ENCODE data around the gene RNF220. TPM values are rescaled to one million over a fixed set of nuclear protein-coding genes. Genes with fewer than 3 reads are reported as not detected.

RNF220 gene
- total and polyA plus RNA-seq, 7 donors, result 49.5 to 122 (median 82.8) TPM

DNA sequence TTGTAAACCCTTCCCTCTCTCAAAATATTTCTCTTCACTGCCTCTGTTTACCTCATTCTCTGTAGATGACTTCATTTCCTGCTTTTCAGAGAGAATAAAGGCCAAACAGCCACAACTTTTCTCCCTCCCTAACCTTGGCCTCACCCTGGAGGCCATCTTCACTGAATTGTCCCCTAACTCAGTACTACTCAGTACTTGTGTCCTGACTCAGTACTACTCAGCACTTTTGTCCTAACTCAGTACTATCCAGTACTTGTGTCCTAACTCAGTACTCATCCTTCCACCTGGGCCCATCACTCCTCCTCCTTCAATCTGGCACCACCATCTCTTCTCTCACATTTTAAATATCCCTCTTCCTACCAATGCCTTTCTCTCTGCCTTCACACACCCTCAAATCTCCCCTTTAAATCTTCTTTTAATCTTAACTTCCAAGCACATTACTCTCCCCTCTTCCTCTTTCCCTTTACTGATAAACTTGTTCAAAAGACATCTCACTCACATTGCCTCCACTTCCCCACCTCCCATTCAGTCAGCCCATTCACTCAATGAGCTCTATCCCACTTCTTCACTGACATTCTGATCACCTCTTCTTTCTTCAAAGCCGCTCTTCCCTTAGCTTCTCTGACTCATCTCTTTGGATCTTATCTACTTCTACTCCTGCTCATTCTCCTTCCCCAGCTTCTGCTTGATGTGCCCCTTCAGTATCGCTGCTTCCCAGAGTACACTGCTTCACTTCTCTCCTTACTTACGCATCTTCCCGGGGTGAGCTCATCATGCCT is 121.4 kb downstream of the RNF220 start:
- intact Hi-C loops (cut with DNase I), result no loop called here
- peaks cover 0 to 3% (median 0%) of the 10 kb centered on the region in 4 donors for H3K4me1 ChIP-seq
- H3K36me3 ChIP-seq, result no peaks in the 10 kb centered on the region
- peaks cover 0 to 7% (median 0%) of the 10 kb centered on the region in 3 donors for H3K27me3 ChIP-seq
- H3K4me3 ChIP-seq, result no peak overlapping the region
- TF ChIP-seq EP300 (IDR thresholded peaks at IDR 0.05), result no peak
- TF ChIP-seq POLR2A (IDR thresholded peaks at IDR 0.05), result no peak
- no peak for TF ChIP-seq POLR2AphosphoS5 (IDR thresholded peaks at IDR 0.05)
- TF ChIP-seq, protein P1, sequence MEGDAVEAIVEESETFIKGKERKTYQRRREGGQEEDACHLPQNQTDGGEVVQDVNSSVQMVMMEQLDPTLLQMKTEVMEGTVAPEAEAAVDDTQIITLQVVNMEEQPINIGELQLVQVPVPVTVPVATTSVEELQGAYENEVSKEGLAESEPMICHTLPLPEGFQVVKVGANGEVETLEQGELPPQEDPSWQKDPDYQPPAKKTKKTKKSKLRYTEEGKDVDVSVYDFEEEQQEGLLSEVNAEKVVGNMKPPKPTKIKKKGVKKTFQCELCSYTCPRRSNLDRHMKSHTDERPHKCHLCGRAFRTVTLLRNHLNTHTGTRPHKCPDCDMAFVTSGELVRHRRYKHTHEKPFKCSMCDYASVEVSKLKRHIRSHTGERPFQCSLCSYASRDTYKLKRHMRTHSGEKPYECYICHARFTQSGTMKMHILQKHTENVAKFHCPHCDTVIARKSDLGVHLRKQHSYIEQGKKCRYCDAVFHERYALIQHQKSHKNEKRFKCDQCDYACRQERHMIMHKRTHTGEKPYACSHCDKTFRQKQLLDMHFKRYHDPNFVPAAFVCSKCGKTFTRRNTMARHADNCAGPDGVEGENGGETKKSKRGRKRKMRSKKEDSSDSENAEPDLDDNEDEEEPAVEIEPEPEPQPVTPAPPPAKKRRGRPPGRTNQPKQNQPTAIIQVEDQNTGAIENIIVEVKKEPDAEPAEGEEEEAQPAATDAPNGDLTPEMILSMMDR (IDR thresholded peaks at IDR 0.05), result no peak
- 94 to 95% methylated on average over 4 of the region's 4 CpGs for WGBS, 2 donors
- no peak for DNase-seq
- no peaks in the 10 kb centered on the region for H3K9me3 ChIP-seq
- H3K27ac ChIP-seq, result no peak overlapping the region

DNA sequence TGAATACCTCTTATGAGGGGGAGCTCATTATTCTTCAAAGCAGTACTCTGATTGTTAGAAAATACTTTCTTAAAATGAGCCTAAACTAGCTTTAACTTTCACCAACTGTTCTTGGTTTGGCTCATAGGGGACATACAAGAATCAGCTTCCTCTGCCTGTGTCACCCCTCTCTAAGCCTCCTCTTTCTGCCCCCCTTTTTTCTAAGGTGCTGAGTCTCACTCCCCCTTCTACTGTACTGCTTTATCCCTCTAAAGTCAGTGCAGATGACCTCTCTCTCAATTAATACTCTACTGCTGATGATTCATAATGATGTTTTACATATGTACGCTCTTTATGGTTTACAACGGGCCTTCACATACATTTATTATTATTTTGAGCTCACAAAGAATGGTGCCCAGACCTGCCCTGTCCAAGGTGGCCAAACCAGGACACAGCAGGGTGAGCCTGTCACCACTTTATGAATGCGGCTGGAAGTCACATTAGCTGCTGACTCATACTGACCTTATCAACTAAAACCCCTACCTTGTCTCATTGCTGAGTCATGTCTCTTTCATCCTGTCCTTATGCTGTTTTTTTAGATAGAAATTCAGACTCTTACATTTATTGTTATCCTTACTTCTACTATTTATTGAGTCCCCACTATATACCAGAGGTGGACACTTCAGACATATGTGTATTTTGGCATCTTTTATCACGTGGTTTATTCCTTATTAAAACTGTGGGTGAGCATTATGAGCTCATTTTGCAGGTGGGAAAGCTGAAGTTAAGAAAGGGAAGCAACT is 126.9 kb downstream of the RNF220 start:
- TF ChIP-seq POLR2A (IDR thresholded peaks at IDR 0.05) (no peak), EP300 (IDR thresholded peaks at IDR 0.05) (no peak), POLR2AphosphoS5 (IDR thresholded peaks at IDR 0.05) (no peak)
- TF ChIP-seq, protein P1 (IDR thresholded peaks at IDR 0.05), result no peak
- H3K9me3 ChIP-seq, result no peaks in the 10 kb centered on the region
- 6 to 44% methylated on average over 4 of the region's 4 CpGs for WGBS, 2 donors

GRCh38 chr1:44532567-44532944 is 127.5 kb downstream of the RNF220 start:
- DNase-seq, result no peak
- no peak overlapping the region for H3K4me3 ChIP-seq
- intact Hi-C loops (cut with DNase I), result no loop called here
- no peaks in the 10 kb centered on the region for H3K36me3 ChIP-seq
- no peak overlapping the region for H3K27ac ChIP-seq
- WGBS, 2 donors, result 18 to 50% methylated on average over 3 of the region's 3 CpGs
- H3K4me1 ChIP-seq, result no peaks in the 10 kb centered on the region
- H3K9me3 ChIP-seq, result no peaks in the 10 kb centered on the region
- TF ChIP-seq EP300 (IDR thresholded peaks at IDR 0.05) (no peak), POLR2A (IDR thresholded peaks at IDR 0.05) (no peak), POLR2AphosphoS5 (IDR thresholded peaks at IDR 0.05) (no peak)
- no peaks in the 10 kb centered on the region for H3K27me3 ChIP-seq

More for the DNA sequence above, 126.9 kb downstream of the RNF220 start:
- Histone ChIP-seq H3K4me1 (no peaks in the 10 kb centered on the region), H3K4me3 (no peak overlapping the region), H3K27ac (no peak overlapping the region), H3K27me3 (no peaks in the 10 kb centered on the region), H3K36me3 (no peaks in the 10 kb centered on the region)
- DNase-seq, result no peak
- intact Hi-C loops (cut with DNase I), result no loop called here

GRCh38 chr1:44534771-44535170 is 129.7 kb downstream of the RNF220 start:
- WGBS, 2 donors, result 81 to 84% methylated on average over 6 of the region's 6 CpGs
- H3K4me3 ChIP-seq, result no peak overlapping the region
- intact Hi-C loops (cut with DNase I), result no loop called here
- no peak for TF ChIP-seq POLR2AphosphoS5 (IDR thresholded peaks at IDR 0.05)
- no peak for TF ChIP-seq POLR2A (IDR thresholded peaks at IDR 0.05)
- DNase-seq, result no peak
- H3K9me3 ChIP-seq, result no peaks in the 10 kb centered on the region
- no peaks in the 10 kb centered on the region for H3K27me3 ChIP-seq
- H3K4me1 ChIP-seq, result no peaks in the 10 kb centered on the region
- H3K36me3 ChIP-seq, result no peaks in the 10 kb centered on the region
- H3K27ac ChIP-seq, result no peak overlapping the region

- TF ChIP-seq POLR2AphosphoS5 (IDR thresholded peaks at IDR 0.05), result no peak
- no peak for TF ChIP-seq POLR2A (IDR thresholded peaks at IDR 0.05)
- no peak for TF ChIP-seq EP300 (IDR thresholded peaks at IDR 0.05)
- TF ChIP-seq, protein P1 (IDR thresholded peaks at IDR 0.05), result no peak
- no peaks in the 10 kb centered on the region for H3K4me1 ChIP-seq
- H3K27me3 ChIP-seq, result no peaks in the 10 kb centered on the region
- H3K36me3 ChIP-seq, result no peaks in the 10 kb centered on the region
- no peak overlapping the region for H3K4me3 ChIP-seq
- intact Hi-C loops (cut with DNase I), result no loop called here
- H3K27ac ChIP-seq, result no peak overlapping the region
- H3K9me3 ChIP-seq, result no peaks in the 10 kb centered on the region
- WGBS, 2 donors, result 82 to 84% methylated on average over 18 of the region's 18 CpGs
- DNase-seq, result no peak
Observed at GRCh38 chr1:44536357-44537209, 131.5 kb downstream of the RNF220 start.
